Measurements from ENCODE around the gene TTYH1. TPM values are rescaled to one million over a fixed set of nuclear protein-coding genes. Genes with fewer than 3 reads are reported as not detected.
A peak's percentile ranks its signal among the peaks of the same experiment; 100 is the strongest.
"Not testable (repeated sequence)": the region's sequence is repeated elsewhere in the genome, so short reads cannot be mapped to it uniquely, and the experiment has no call there.

Gene TTYH1
- total and polyA plus RNA-seq, 12 donors = 0.61 to 4.0 (median 1.6) TPM; not detected in 4

GRCh38 chr19:54464044-54464629 lies 48.9 kb downstream of the TTYH1 start:
- TF ChIP-seq, protein P1, sequence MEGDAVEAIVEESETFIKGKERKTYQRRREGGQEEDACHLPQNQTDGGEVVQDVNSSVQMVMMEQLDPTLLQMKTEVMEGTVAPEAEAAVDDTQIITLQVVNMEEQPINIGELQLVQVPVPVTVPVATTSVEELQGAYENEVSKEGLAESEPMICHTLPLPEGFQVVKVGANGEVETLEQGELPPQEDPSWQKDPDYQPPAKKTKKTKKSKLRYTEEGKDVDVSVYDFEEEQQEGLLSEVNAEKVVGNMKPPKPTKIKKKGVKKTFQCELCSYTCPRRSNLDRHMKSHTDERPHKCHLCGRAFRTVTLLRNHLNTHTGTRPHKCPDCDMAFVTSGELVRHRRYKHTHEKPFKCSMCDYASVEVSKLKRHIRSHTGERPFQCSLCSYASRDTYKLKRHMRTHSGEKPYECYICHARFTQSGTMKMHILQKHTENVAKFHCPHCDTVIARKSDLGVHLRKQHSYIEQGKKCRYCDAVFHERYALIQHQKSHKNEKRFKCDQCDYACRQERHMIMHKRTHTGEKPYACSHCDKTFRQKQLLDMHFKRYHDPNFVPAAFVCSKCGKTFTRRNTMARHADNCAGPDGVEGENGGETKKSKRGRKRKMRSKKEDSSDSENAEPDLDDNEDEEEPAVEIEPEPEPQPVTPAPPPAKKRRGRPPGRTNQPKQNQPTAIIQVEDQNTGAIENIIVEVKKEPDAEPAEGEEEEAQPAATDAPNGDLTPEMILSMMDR (IDR thresholded peaks at IDR 0.05) = no peak
- TF ChIP-seq POLR2A (IDR thresholded peaks at IDR 0.05) = no peak
- Histone ChIP-seq H3K27ac (peak overlapping the region; percentile 91 to 99 (median 95)), H3K4me1 (replicated peaks in 1 of 2) (peaks cover 16 to 31% of the 10 kb centered on the region in 2 donors), H3K4me3 (peak overlapping the region in 3 of 4 donors; percentile 33 to 67 (median 35)), H3K36me3 (replicated peaks in 1 of 2) (peaks cover 0 to 34% of the 10 kb centered on the region in 2 donors), H3K9me3 (replicated peaks in 1 of 3) (no peaks in the 10 kb centered on the region), H3K27me3 (no peaks in the 10 kb centered on the region)
- intact Hi-C loops (cut with DNase I) = no loop called here
- peak; percentile 87 to 97 (median 94) for DNase-seq
- 0 to 1% (median 1%) methylated on average over 21 to 26 of the region's 26 CpGs for WGBS, 4 donors

DNA sequence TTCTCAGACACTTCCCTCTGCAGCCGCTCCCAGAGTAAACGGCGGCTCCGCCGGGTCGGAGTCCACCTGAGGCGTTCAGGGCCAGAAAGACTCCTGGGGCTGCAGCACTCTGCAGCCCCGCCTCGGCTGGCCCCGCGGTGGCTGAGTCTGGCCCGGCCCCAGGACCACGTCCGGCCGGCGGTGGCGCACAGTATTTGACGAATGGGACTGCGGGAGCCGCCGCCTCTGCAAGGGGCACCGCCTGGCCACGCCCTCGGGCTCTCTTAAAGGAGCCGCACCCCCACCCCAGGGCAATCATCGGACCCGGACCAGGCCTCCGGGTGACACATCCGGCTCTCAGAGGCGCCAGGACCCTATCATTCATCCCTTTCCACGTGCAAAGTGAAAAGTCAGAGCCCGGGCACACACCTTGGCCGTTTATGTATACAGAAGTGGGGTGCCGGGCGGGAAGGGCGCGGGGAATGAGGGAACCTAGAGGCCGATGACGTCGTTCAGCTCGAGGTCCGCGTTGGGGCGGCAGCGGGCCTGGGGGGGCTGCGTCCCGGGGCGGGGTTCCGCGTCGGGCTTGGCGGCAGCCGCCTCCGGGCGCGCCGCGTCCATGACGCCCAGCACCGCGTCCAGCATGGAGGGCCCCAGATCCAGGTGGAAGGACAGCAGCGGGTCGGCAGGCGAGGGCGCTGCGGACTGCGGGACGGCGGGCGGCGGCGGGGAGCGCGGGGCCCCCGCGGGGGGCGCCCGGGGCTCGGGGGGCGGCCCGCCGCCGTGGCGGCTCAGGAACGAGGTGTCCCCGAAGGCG lies 49.6 kb downstream of the TTYH1 start:
- peak overlapping the region in 3 of 4 donors; percentile 33 to 67 (median 35) for H3K4me3 ChIP-seq
- intact Hi-C loops (cut with DNase I) = no loop called here
- DNase-seq = peak; percentile 88 to 95 (median 93)
- WGBS, 4 donors = 7 to 30% (median 17%) methylated on average over 10 to 86 of the region's 87 CpGs
- H3K36me3 ChIP-seq (replicated peaks in 1 of 2) = peaks cover 0 to 27% of the 10 kb centered on the region in 2 donors
- H3K27me3 ChIP-seq = peaks cover 3% of the 10 kb centered on the region
- no peaks in the 10 kb centered on the region for H3K9me3 ChIP-seq (replicated peaks in 1 of 3)
- peak overlapping the region; percentile 91 to 99 (median 95) for H3K27ac ChIP-seq
- TF ChIP-seq POLR2A (IDR thresholded peaks at IDR 0.05) = peak in 1 of 2 donors; percentile 58
- TF ChIP-seq, protein P1 (IDR thresholded peaks at IDR 0.05) = peak in 2 of 6 experiments; percentile 7 to 12
- H3K4me1 ChIP-seq (replicated peaks in 1 of 2) = peaks cover 16 to 34% of the 10 kb centered on the region in 2 donors

DNA sequence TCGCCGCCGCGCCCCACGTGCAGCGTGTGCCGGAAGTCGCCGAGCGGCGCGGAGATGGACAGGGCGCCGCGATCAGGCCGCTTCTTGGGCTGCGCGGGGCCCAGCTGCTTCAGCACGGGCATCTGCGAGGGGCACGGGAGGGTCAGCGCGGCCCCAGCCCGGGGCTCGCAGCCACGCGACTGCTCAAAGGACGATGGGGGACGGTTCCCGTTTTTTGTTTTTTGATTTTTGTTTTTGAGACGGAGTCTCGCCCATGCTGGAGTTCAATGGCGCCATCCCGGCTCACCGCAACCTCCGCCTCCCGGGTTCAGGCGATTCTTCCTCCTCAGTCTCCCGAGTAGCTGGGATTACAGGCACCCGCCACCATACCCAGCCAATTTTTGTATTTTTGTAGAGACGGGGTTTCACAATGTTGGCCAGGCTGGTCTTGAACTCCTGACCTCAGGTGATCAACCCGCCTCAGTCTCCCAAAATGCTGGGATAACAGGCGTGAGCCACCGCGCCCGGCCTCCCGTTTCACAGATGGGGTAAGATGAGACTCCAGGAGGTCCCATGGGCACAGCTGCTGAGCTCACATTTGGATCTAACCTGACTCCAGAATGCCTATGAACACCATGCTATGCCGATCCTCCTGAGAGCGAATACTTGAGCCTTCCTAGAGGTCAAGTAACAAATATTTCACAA lies 50.3 kb downstream of the TTYH1 start:
- H3K27ac ChIP-seq = no peak overlapping the region
- H3K9me3 ChIP-seq (replicated peaks in 1 of 3) = no peaks in the 10 kb centered on the region
- WGBS, 4 donors = 63 to 91% (median 80%) methylated on average over 25 to 49 of the region's 49 CpGs
- TF ChIP-seq, protein P1 (IDR thresholded peaks at IDR 0.05) = no peak
- TF ChIP-seq POLR2A (IDR thresholded peaks at IDR 0.05) = no peak
- H3K4me1 ChIP-seq (replicated peaks in 1 of 2) = peaks cover 16 to 37% of the 10 kb centered on the region in 2 donors
- no peak overlapping the region for H3K4me3 ChIP-seq
- peak in 4 of 7 donors; percentile 27 to 45 (median 35) for DNase-seq
- peaks cover 3% of the 10 kb centered on the region for H3K27me3 ChIP-seq
- intact Hi-C loops (cut with DNase I) = no loop called here
- peaks cover 0 to 19% of the 10 kb centered on the region in 2 donors for H3K36me3 ChIP-seq (replicated peaks in 1 of 2)

GRCh38 chr19:54466110-54466480 lies 50.8 kb downstream of the TTYH1 start:
- Histone ChIP-seq H3K4me1 (replicated peaks in 1 of 2) (peaks cover 16 to 41% of the 10 kb centered on the region in 2 donors), H3K36me3 (replicated peaks in 1 of 2) (peaks cover 0 to 14% of the 10 kb centered on the region in 2 donors)
- H3K27ac ChIP-seq; H3K9me3 ChIP-seq (replicated peaks in 1 of 3); H3K27me3 ChIP-seq; intact Hi-C loops (cut with DNase I); H3K4me3 ChIP-seq; DNase-seq: not testable (repeated sequence)
- 94 to 99% (median 98%) methylated on average over 11 to 14 of the region's 14 CpGs for WGBS, 4 donors

Data from adrenal gland (tissue), 12 donors.